ENCODE measurements around the gene NRSN2. TPM values are rescaled to one million over a fixed set of nuclear protein-coding genes. Genes with fewer than 3 reads are reported as not detected.
"Not testable (repeated sequence)": the region's sequence is repeated elsewhere in the genome, so short reads cannot be mapped to it uniquely, and the experiment has no call there.

NRSN2 gene
- polyA plus RNA-seq, 4 donors = 49.3 to 53.5 (median 51.6) TPM

DNA sequence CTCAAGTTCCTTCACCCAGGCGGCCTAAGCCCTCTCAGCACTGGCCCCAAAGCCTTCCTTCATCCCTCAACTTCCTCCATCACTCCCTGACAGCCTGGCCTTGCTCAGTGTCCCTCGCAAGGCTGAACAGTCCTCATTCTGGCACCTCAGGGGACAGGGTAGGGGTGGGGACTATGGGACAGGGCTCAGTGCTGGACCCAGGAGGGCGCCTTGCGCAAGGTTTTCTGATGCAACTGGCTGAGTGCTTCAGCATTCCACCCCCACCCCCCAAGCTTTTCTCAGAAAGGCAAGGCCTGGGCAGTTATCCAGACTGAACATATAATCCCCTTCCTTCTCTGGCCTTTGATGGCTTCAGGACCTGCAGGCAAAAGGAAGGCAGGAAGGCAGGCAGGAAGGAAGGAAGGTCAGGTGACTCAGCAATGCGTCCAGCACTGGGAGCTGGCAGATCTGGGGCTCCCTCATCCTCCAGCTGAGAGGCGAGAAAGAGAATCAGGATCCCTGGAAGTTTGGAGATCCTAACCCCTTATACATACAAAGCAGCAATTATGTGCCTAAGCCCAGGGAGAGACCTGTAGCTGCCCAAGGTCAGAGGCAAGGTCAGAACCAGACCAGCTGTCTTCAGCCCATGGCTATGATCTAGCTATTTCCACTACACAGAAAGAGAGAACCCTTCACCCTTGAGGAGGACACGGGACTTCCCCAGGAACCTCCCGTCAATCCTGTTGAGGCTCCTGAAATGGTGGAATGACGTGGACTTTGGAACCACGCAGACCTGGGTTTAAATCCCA lies 25.0 kb downstream of the NRSN2 start:
- DNase-seq (ENCODE audit: low read depth in 4 of 4, low spot score in 3 of 4) = no peak

DNA sequence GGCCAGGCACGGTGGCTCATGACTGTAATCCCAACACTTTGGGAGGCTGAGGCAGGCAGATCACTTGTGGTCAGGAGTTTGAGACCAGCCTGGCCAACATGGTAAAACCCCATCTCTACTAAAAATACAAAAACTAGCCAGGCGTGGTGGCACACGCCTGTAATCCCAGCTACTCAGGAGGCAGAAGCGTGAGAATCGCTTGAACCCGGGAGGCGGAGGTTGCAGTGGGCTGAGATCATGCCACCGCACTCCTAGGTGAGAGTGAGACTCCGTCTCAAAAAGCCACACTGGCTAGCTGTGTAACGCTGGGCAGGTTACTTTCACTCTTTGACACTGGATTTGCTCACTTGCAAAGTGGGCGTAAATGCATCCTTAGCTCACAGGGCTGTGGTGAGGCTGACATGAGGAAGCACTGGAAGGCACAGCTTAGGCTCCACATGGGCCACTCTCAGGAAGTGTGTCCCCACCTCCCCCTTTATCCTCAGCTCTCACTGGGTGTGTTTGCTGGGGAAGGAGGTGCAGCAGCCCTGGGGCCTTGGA lies 25.7 kb downstream of the NRSN2 start:
- DNase-seq (ENCODE audit: low read depth in 4 of 4, low spot score in 3 of 4) = not testable (repeated sequence)

- no peak for DNase-seq (ENCODE audit: low read depth in 4 of 4, low spot score in 3 of 4)
These were observed 26.4 kb downstream of the NRSN2 start for GRCh38 chr20:373171-373890.

DNA sequence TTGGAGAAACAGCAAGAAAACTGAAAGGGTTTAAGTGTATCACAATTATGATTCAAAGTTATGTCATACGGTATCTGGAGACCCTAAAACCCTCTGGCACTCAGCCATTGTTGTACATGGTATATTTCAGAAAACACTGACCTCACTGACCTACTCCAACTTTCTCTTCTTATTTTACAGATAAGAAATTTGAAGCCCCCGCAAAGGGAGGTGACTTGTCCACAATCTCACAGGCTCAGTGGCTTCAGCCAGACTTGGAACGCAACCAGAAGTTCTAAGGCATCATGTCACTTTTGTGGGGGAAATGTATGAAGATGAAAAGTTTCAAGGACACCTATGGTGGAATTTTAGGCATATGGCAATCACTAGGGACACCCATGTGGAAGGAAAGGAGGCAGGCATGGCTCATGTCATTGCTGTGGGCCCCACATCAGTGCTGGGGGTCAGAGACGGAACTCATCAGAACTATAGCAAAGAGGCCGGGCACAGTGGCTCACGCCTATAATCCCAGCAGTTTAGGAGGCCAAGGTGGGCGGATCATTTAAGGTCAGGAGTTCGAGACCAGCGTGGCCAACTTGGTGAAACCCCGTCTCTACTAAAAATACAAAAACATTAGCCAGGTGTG lies 28.5 kb downstream of the NRSN2 start:
- DNase-seq (ENCODE audit: low read depth in 4 of 4, low spot score in 3 of 4) = no peak

GRCh38 chr20:376089-376488 lies 29.2 kb downstream of the NRSN2 start:
- no peak for DNase-seq (ENCODE audit: low read depth in 4 of 4, low spot score in 3 of 4)

GRCh38 chr20:376750-377149 lies 29.8 kb downstream of the NRSN2 start:
- DNase-seq (ENCODE audit: low read depth in 4 of 4, low spot score in 3 of 4) = no peak

- not testable (repeated sequence) for DNase-seq (ENCODE audit: low read depth in 4 of 4, low spot score in 3 of 4)
These were observed 30.7 kb downstream of the NRSN2 start for GRCh38 chr20:377578-377977.

DNA sequence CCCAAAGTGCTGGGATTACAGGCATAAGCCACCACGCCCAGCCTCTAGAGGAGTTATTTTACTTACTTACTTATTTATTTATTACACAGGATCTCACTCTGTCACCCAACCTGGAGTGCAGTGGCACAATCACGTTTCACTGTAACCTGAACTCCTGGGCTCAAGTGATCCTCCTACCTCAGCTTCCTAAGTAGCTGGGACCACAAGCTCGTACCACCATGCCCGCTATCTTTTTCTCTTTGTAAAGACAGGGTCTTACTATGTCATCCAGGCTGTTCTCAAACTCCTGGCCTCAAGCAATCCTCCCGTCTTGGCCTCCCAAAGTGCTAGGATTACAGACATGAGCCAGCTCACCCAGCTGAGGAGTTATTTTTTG lies 32.0 kb downstream of the NRSN2 start:
- no peak for DNase-seq (ENCODE audit: low read depth in 4 of 4, low spot score in 3 of 4)

DNA sequence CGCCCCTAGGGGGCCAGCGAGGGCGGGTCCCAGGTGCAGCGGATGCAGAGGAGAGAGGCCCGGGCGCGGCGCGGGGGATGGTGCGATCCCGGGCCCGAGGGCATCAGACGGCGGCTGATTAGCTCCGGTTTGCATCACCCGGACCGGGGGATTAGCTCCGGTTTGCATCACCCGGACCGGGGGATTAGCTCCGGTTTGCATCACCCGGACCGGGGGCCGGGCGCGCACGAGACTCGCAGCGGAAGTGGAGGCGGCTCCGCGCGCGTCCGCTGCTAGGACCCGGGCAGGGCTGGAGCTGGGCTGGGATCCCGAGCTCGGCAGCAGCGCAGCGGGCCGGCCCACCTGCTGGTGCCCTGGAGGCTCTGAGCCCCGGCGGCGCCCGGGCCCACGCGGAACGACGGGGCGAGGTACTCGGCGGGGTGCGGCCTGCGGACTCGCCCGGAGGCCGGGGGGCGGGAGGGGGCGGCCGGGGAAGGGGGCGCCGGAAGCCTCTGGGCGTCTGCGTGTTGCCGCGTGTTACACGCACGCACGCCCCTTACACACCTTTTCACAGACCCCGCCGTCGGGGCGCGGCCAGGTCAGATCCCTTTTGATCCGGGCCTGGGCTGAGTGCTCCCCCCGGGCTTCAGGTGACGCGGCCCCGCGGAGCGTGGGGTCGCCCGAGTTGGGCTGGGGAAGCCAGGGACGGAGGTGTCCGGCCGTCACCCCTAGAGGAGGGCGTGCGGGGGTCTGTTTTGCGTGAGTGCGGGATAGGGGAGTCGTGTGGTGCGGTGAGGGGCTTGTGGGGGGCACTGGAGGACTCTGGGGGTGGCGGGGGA lies 34.1 kb downstream of the NRSN2 start:
- DNase-seq (ENCODE audit: low read depth in 4 of 4, low spot score in 3 of 4) = no peak

GRCh38 chr20:381581-382290 lies 34.8 kb downstream of the NRSN2 start:
- DNase-seq (ENCODE audit: low read depth in 4 of 4, low spot score in 3 of 4) = no peak

- DNase-seq (ENCODE audit: low read depth in 4 of 4, low spot score in 3 of 4) = no peak
These were observed 35.6 kb downstream of the NRSN2 start for GRCh38 chr20:382291-383115.

DNA sequence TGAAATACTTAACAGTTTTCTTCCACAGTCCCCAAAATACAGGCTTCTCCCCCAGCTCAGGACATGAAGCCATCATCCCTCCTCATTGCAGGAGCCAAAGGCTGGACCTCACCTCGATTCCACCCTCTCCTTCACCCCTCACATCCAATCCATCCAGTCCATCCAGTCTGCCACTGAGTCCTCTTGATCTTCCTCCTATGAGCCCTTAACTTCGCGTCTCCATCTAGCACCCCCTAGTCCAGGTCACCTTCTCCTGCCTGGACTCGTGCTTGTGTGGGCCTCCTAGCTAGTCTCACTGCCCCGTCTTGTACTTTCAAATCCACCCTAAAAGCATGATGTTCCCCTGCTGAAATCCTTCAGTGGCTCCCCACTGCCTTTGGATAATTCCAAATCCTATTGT lies 37.0 kb downstream of the NRSN2 start:
- no peak for DNase-seq (ENCODE audit: low read depth in 4 of 4, low spot score in 3 of 4)

DNA sequence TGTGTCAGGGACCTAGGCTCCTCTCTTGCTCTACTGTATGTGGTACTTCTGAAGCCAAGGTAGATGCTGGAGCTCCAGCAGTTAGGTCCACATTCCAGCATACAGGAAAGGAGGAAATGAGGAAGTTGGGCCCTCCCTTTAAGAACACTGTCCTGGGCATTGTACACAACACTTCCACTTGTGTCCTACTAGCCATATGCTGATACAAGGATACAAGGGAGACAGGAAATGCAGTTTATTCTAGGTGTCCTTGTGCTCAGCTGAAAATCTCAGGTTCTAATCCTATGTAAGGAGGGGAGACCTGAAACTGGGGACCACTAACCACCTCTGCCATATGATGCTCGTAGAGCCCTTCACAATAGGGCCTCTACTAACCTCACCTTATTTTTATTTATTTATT lies 37.8 kb downstream of the NRSN2 start:
- no peak for DNase-seq (ENCODE audit: low read depth in 4 of 4, low spot score in 3 of 4)

DNA sequence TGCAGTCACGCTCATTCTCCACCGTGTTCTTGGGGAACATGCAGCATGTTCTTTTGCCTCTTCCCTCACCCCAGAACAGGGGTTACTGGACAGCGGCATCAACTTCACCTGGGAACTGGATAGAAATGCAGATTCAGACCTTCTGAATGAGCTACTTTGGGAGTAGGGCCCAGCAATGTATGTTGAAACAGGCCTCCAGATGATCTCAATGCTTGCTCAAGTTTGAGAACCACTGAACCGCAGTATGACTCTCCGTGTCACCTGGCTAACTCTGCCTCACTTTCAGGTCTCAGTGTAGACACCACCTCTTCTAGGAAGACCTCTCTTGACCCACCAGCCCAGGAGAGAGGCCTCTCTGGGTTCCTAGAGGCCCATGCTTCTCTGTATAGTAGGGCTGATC lies 38.5 kb downstream of the NRSN2 start:
- no peak for DNase-seq (ENCODE audit: low read depth in 4 of 4, low spot score in 3 of 4)

- DNase-seq (ENCODE audit: low read depth in 4 of 4, low spot score in 3 of 4) = not testable (repeated sequence)
These were observed 39.7 kb downstream of the NRSN2 start for GRCh38 chr20:386634-387033.

DNA sequence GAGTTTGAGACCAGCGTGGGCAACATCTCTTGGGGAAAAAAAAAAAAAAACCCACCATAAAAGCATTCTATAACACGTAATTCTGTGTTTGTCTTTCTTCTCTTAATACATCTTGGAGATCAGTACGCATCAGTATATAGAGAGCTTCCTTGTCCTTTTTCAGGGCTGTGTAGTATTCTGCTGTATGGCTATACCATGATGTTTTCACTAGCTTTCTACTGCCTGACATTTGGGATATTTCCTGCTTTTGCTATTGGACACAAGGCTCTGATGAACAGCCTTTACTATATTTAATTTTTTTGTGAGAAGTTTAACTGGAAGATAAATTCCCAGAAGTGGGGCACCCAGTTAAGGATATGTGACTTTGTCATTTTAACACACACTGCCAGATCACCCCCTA lies 40.6 kb downstream of the NRSN2 start:
- no peak for DNase-seq (ENCODE audit: low read depth in 4 of 4, low spot score in 3 of 4)

GRCh38 chr20:388034-388994 lies 41.4 kb downstream of the NRSN2 start:
- no peak for DNase-seq (ENCODE audit: low read depth in 4 of 4, low spot score in 3 of 4)

DNA sequence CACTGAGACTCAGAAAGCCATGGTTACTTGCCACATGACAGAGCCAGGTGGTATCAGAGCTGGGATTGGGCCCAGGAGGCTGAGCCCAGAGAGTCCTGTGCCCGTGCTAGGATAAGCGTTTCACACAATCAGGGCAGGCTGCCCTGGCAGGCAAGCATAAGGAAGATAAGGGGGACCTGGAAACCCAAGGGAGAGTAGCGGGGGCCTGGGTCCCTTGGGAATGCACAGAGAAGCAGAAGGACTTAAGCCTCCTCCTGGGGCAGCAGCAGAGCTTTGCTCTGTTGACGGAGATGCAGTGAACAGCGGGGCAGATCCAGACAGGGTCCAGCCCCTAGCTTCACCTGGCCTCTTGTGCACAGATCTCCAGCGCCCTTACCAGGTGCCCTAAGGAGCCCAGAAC lies 42.3 kb downstream of the NRSN2 start:
- DNase-seq (ENCODE audit: low read depth in 4 of 4, low spot score in 3 of 4) = no peak
